ENCODE results near the gene BLID.

DNA sequence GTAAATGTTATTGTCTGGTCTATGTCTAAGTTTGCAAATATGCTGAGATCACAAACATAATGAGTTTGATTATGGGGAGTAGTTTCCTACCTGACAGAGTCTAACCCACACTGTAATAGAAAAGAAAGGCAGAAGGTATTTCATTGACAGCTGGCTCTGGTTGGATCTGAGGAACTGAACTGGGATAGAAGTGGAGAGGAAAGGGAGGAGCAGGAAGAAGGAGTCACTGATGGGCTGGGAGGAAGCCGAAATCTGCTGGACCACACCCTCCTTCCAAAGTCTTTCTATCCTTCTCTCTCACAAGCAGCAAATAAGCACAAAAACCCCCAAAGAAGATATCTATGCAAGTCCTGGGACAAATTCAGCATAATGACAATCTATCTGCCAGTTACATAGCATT is 11.7 kb downstream of the BLID start:
- TF ChIP-seq POLR2A (IDR thresholded peaks at IDR 0.05; ENCODE audit: low read depth, low read length) = no peak
- no peak for TF ChIP-seq MXI1 (IDR thresholded peaks at IDR 0.05; ENCODE audit: borderline replicate concordance, low read depth, low read length)
- TF ChIP-seq MAZ (IDR thresholded peaks at IDR 0.05; ENCODE audit: borderline replicate concordance, low read depth, low read length) = no peak
- TF ChIP-seq, protein P1, sequence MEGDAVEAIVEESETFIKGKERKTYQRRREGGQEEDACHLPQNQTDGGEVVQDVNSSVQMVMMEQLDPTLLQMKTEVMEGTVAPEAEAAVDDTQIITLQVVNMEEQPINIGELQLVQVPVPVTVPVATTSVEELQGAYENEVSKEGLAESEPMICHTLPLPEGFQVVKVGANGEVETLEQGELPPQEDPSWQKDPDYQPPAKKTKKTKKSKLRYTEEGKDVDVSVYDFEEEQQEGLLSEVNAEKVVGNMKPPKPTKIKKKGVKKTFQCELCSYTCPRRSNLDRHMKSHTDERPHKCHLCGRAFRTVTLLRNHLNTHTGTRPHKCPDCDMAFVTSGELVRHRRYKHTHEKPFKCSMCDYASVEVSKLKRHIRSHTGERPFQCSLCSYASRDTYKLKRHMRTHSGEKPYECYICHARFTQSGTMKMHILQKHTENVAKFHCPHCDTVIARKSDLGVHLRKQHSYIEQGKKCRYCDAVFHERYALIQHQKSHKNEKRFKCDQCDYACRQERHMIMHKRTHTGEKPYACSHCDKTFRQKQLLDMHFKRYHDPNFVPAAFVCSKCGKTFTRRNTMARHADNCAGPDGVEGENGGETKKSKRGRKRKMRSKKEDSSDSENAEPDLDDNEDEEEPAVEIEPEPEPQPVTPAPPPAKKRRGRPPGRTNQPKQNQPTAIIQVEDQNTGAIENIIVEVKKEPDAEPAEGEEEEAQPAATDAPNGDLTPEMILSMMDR (conservative IDR thresholded peaks at IDR 0.05; ENCODE audit: low read depth, low read length) = no peak
- TF ChIP-seq RFX5 (IDR thresholded peaks at IDR 0.05; ENCODE audit: low read depth, low read length) = no peak
- TF ChIP-seq CHD1 (IDR thresholded peaks at IDR 0.05; ENCODE audit: low read depth, low read length) = no peak
- no peak for TF ChIP-seq ELK1 (IDR thresholded peaks at IDR 0.05; ENCODE audit: borderline replicate concordance, low read depth, low read length)
- no peak for TF ChIP-seq BHLHE40 (IDR thresholded peaks at IDR 0.05; ENCODE audit: low read depth, low read length)
